Measurements from ENCODE around the gene ATP6V1B1.

DNA sequence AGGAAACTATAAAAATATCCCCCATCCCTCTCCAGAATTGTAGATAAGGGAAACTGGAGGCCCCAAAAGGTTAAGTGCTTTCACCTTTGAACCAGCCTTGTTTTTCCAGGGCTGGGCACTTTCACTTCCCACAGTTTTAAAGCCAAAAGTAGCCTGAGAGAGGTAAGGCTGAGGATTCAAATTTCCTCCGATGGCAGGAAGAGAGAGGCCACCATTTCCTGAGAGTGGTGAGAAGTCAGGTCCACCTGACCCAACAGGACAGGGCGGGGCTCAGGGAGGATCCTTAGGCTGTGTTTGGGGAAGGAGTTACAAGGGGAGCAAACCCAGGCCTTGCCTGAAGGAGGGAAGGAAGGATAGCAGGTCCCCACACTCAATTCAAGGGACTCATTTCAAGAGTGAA, 63.7 kb downstream of the ATP6V1B1 start:
- TF ChIP-seq, protein P1, sequence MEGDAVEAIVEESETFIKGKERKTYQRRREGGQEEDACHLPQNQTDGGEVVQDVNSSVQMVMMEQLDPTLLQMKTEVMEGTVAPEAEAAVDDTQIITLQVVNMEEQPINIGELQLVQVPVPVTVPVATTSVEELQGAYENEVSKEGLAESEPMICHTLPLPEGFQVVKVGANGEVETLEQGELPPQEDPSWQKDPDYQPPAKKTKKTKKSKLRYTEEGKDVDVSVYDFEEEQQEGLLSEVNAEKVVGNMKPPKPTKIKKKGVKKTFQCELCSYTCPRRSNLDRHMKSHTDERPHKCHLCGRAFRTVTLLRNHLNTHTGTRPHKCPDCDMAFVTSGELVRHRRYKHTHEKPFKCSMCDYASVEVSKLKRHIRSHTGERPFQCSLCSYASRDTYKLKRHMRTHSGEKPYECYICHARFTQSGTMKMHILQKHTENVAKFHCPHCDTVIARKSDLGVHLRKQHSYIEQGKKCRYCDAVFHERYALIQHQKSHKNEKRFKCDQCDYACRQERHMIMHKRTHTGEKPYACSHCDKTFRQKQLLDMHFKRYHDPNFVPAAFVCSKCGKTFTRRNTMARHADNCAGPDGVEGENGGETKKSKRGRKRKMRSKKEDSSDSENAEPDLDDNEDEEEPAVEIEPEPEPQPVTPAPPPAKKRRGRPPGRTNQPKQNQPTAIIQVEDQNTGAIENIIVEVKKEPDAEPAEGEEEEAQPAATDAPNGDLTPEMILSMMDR (IDR thresholded peaks at IDR 0.05): no peak
- no peak for TF ChIP-seq POLR2A (IDR thresholded peaks at IDR 0.05)
- no peak for TF ChIP-seq POLR2AphosphoS5 (IDR thresholded peaks at IDR 0.05)
